HepG2 (cell line): ENCODE data around the gene ITM2B. TPM values are rescaled to one million over a fixed set of nuclear protein-coding genes. Genes with fewer than 3 reads are reported as not detected.

Experiments
- CHD2 ChIP-seq: IDR thresholded peaks from 2 replicates; pipeline ENCODE4 v1.6.1; 2011; ENCODE audit warnings: low read depth, low read length, improper control_type of control experiment
- EP300 ChIP-seq, 3 experiments: sonication (generic) in 1 of 3; formaldehyde crosslinking in 1 of 3; IDR thresholded peaks; 2 replicates each; pipeline versions ENCODE4 v1.5.1 to v1.6.1; 2011 to 2020; ENCODE audit warnings: low read depth in 2 of 3, low read length in 2 of 3, borderline replicate concordance in 1 of 3, improper control_type of control experiment in 1 of 3, mild to moderate bottlenecking in 1 of 3, missing genetic modification reagents in 1 of 3, moderate library complexity in 1 of 3
- ESRRA ChIP-seq: sonication (generic); formaldehyde crosslinking; IDR thresholded peaks from 2 replicates; pipeline ENCODE4 v1.5.1; 2020; ENCODE audit warnings: mild to moderate bottlenecking, low read depth, missing genetic modification reagents
- ISX ChIP-seq: sonication (generic); formaldehyde crosslinking; conservative IDR thresholded peaks from 2 replicates; pipeline ENCODE4 v1.5.0; 2020; ENCODE audit warnings: missing genetic modification reagents
- KMT2A ChIP-seq: sonication (generic); formaldehyde crosslinking; IDR thresholded peaks from 2 replicates; pipeline ENCODE4 v1.4.0; 2020; ENCODE audit warnings: missing genetic modification reagents
- MED1 ChIP-seq: sonication (generic); formaldehyde crosslinking; IDR thresholded peaks from 2 replicates; pipeline ENCODE4 v1.4.0; 2020; ENCODE audit warnings: missing genetic modification reagents
- MZF1 ChIP-seq: sonication (generic); formaldehyde crosslinking; IDR thresholded peaks from 2 replicates; pipeline ENCODE4 v1.8.1; 2023; ENCODE audit warnings: mild to moderate bottlenecking, missing genetic modification reagents, borderline replicate concordance
- NFAT5 ChIP-seq: sonication (generic); formaldehyde crosslinking; IDR thresholded peaks from 2 replicates; pipeline ENCODE4 v1.4.0; 2020; ENCODE audit warnings: missing genetic modification reagents
- NR2C2 ChIP-seq: sonication (generic); formaldehyde crosslinking; IDR thresholded peaks from 2 replicates; pipeline ENCODE4 v1.4.0; 2020; ENCODE audit warnings: missing genetic modification reagents, mild to moderate bottlenecking, moderate library complexity, borderline replicate concordance
- REPIN1 ChIP-seq: sonication (generic); formaldehyde crosslinking; IDR thresholded peaks from 2 replicates; pipeline ENCODE4 v1.8.0; 2022; ENCODE audit warnings: missing genetic modification reagents, low read depth, mild to moderate bottlenecking, borderline replicate concordance
- RXRB ChIP-seq: IDR thresholded peaks from 2 replicates; pipeline ENCODE4 v1.6.1; 2016; ENCODE audit warnings: borderline replicate concordance, missing genetic modification reagents, missing compliant biosample characterization
- SMC3 ChIP-seq: IDR thresholded peaks from 2 replicates; pipeline ENCODE4 v1.6.1; 2011; ENCODE audit warnings: low read length, improper control_type of control experiment
- TCF7 ChIP-seq: sonication (generic); IDR thresholded peaks from 2 replicates; pipeline ENCODE4 v1.6.1; 2016; ENCODE audit warnings: antibody characterized with exemption, low read depth
- ZMAT5 ChIP-seq: sonication (generic); formaldehyde crosslinking; IDR thresholded peaks from 2 replicates; pipeline ENCODE4 v1.5.0; 2020; ENCODE audit warnings: mild to moderate bottlenecking, low read depth, missing genetic modification reagents, borderline replicate concordance
- ZNF224 ChIP-seq: sonication (generic); formaldehyde crosslinking; IDR thresholded peaks from 2 replicates; pipeline ENCODE4 v1.5.0; 2020; ENCODE audit warnings: mild to moderate bottlenecking, missing genetic modification reagents
- ZNF367 ChIP-seq: sonication (generic); formaldehyde crosslinking; IDR thresholded peaks from 2 replicates; pipeline ENCODE4 v1.4.0; 2020; ENCODE audit warnings: missing genetic modification reagents, borderline replicate concordance
- ZNF484 ChIP-seq: sonication (generic); formaldehyde crosslinking; IDR thresholded peaks from 2 replicates; pipeline ENCODE4 v1.5.1; 2020; ENCODE audit warnings: mild to moderate bottlenecking, low read depth, missing genetic modification reagents, borderline replicate concordance
- ZNF577 ChIP-seq: sonication (generic); formaldehyde crosslinking; IDR thresholded peaks from 2 replicates; pipeline ENCODE4 v1.4.0; 2020; ENCODE audit warnings: mild to moderate bottlenecking, low read depth, missing genetic modification reagents, borderline replicate concordance
- polyA plus RNA-seq, 8 experiments: library from polyadenylated mRNA; depleted of rRNA in 3 of 8; stranded (reverse) in 7 of 8; unstranded in 1 of 8; fragments of >200 nt; fragmentation: Illumina TruSeq in 4 of 8; extraction: Trizol in 4 of 8; gene quantifications; 2 replicates each; pipeline versions ENCODE4 v1.2.1 to v1.2.3, GENCODE V29; 2011 to 2016; ENCODE audit warnings: low read depth in 4 of 8, missing spikeins in 1 of 8, mixed read lengths in 1 of 8; ENCODE audit not compliant: insufficient read depth in 1 of 8
- total RNA-seq, 5 experiments: library from RNA; depleted of rRNA; stranded (reverse); fragments of >200 nt; fragmentation: Illumina TruSeq; extraction: Trizol; gene quantifications; 2 replicates each; pipeline ENCODE4 v1.2.3, GENCODE V29; 2016; ENCODE audit warnings: low read depth in 1 of 5
- TF ChIP-seq, protein P1 (sequence below): sonication (generic); formaldehyde crosslinking; IDR thresholded peaks from 2 replicates; pipeline ENCODE4 v1.4.0; 2020; ENCODE audit warnings: mild to moderate bottlenecking, missing genetic modification reagents
- TF ChIP-seq, protein P2 (sequence below), 2 experiments: fragments of 450-650 bp in 1 of 2; sonication (generic) in 1 of 2; formaldehyde crosslinking; IDR thresholded peaks; 2 replicates each; pipeline versions ENCODE4 v1.5.0 to v1.8.0; 2020 to 2022; ENCODE audit warnings: mild to moderate bottlenecking in 1 of 2, missing genetic modification reagents in 1 of 2

ITM2B gene
- total and polyA plus RNA-seq, 2 of the 13 experiments (the other 11 are each of a cell fraction or from before 2014, with no cell fraction given) = 158 to 373 TPM

- TF ChIP-seq ESRRA (no peak), RXRB (CRISPR knock-in tag) (0 out of 2 replicates have a peak, but pooled peaks have one; percentile 9), NFAT5 (CRISPR knock-in tag) (no peak), NR2C2 (CRISPR knock-in tag) (no peak), ZNF484 (CRISPR knock-in tag) (no peak), ZNF577 (CRISPR knock-in tag) (no peak), ISX (CRISPR knock-in tag) (no peak), CHD2 (no peak), MED1 (no peak), ZNF367 (CRISPR knock-in tag) (no peak), SMC3 (no peak), ZNF224 (no peak), MZF1 (CRISPR knock-in tag) (no peak), ZMAT5 (CRISPR knock-in tag) (no peak), KMT2A (CRISPR knock-in tag) (no peak), EP300 (IDR thresholded peaks at IDR 0.05; ENCODE audit: low read depth in 2 of 2, low read length in 2 of 2) (0 out of 4 replicates have a peak, but pooled peaks of 1 of the 2 experiments have one; percentile 32), EP300 (CRISPR knock-in tag; IDR thresholded peaks at IDR 0.05; ENCODE audit: borderline replicate concordance) (no peak), TCF7 (no peak), REPIN1 (CRISPR knock-in tag) (no peak)
- TF ChIP-seq, protein P1, sequence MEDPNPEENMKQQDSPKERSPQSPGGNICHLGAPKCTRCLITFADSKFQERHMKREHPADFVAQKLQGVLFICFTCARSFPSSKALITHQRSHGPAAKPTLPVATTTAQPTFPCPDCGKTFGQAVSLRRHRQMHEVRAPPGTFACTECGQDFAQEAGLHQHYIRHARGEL (CRISPR knock-in tag) = no peak
- TF ChIP-seq, protein P2, sequence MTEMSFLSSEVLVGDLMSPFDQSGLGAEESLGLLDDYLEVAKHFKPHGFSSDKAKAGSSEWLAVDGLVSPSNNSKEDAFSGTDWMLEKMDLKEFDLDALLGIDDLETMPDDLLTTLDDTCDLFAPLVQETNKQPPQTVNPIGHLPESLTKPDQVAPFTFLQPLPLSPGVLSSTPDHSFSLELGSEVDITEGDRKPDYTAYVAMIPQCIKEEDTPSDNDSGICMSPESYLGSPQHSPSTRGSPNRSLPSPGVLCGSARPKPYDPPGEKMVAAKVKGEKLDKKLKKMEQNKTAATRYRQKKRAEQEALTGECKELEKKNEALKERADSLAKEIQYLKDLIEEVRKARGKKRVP (CRISPR knock-in tag; IDR thresholded peaks at IDR 0.05) = peak in 1 of 2 experiments; percentile 62; a peak in 2 of 4 replicates
Measured at GRCh38 chr13:48236528-48237353, 3.7 kb downstream of the ITM2B start (continued).
